HG02840 (cell line): ENCODE data around the gene IFIT3.

Experiments
- ATAC-seq: cut with Tn5 transposase; IDR thresholded peaks from one replicate; pipeline ENCODE4 v1.9.1; 2021; ENCODE audit warnings: mild to moderate bottlenecking, moderate library complexity, moderate number of reproducible peaks; ENCODE audit not compliant: unreplicated experiment, low FRiP score

Gene IFIT3

DNA sequence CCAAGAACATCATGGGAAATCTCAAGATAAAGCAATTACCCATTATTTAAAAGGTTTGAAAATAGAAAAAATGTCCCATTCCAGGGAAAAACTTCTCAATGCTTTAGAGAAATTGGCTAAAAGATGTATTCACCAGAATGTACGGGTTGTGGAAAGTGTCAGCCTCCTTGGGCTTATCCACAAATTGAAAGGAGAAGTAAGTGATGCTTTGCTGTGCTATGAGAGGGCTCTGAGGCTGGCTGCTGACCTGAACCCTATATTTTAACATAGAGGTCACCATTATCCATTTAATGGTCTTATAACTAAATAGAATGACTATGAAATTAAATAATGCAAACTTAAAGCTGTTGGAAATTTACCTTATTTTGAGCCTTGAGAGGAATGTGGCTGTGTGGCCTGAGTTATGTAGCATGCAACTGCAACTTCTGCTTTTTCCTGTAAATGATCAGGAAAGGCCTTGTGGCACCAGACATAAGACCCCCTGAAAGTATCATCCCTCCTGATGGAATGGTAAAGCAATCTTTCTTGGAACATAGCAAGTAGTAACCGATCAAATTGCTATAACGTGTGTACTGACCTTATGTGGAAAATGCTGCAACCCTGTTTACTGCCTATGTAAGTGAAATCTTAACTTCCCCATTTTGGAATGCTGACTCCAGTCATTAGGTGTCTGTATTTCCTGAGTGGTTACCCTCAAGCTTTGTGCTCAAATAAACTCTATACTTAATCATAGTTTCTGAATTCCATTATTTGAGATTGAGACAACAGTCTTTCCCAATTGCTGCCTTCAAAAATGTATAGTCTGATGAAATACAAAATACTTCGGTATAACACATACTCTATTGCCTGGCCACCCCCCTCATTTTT is 56.9 kb downstream of the IFIT3 start:
- no peak for ATAC-seq

DNA sequence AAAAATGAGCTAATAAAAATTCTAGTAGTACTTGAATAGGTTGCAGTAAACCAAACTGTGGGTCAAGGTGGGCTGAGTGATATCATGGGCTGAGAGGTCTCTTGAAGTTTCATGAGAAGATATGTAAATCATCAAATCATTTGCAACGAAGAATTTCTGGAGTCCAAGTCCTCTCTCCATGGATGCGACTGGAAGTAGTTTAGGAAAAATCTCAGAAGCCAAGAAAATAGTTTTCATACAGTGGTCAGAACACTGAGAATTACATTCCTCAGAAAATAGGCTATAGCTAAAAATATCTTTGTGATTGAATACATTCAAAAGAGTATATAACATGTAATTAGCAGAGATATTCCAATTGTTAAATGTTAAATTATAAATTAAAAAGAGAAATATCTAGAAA is 61.0 kb downstream of the IFIT3 start:
- ATAC-seq: no peak

DNA sequence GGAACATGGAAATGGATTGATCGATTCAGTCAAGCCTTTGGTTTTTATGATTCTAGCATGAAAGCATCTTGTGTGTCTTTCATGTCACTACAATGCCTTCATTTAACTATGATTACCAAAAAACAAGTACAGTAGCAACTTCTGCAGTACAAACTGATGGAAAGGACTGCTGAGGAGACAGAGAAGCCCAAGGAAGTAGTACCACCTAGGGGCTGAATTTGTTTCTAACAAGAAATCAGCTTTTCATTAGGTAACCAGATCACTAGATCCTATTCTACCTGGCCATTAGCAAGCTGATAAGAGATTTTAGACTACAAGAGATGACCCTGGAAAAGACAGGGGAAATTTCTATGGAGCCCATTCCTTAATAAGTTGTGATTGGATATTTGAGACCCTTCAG is 61.5 kb downstream of the IFIT3 start:
- no peak for ATAC-seq
